Activated CD4-positive, alpha-beta T cell treated with anti-CD3 and anti-CD28 coated beads, Interleukin-2, amount 50 U/mL, for 16 hours (primary cell): ENCODE measurements around the gene MYO16.
A peak's percentile ranks its signal among the peaks of the same experiment; 100 is the strongest.
"Not testable (repeated sequence)": the region's sequence is repeated elsewhere in the genome, so short reads cannot be mapped to it uniquely, and the experiment has no call there.

Source experiments
- DNase-seq: peaks from one replicate; pipeline ENCODE4 v3.0.0-alpha.2; 2020

The MYO16 gene

GRCh38 chr13:109092186-109092585, 462.8 kb downstream of the MYO16 start:
- not testable (repeated sequence) for DNase-seq

GRCh38 chr13:109093998-109094397, 464.6 kb downstream of the MYO16 start:
- no peak for DNase-seq

- DNase-seq = no peak
Measured at GRCh38 chr13:109095126-109095525, 465.7 kb downstream of the MYO16 start.

DNA sequence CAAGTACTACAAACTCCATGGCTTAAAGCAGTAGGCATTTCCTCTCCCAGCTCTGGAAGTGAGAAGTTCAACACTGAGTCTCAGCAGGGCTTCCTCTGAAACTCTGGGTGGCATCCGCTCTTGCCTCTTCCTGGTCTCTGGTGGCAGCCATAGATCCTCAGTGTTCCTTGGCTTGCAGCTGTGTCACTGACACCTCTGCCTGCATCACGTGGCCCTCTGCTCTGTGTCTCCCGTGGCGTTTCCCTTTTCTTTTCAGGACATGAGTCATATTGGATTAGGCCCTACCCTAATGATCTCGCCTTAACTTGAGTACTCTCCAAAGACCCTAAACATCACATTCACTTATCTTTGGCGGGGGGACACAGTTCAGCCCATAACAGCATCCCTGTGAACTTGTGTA, 466.7 kb downstream of the MYO16 start:
- DNase-seq = no peak

- no peak for DNase-seq
Measured at GRCh38 chr13:109100705-109101304, 471.4 kb downstream of the MYO16 start.

DNA sequence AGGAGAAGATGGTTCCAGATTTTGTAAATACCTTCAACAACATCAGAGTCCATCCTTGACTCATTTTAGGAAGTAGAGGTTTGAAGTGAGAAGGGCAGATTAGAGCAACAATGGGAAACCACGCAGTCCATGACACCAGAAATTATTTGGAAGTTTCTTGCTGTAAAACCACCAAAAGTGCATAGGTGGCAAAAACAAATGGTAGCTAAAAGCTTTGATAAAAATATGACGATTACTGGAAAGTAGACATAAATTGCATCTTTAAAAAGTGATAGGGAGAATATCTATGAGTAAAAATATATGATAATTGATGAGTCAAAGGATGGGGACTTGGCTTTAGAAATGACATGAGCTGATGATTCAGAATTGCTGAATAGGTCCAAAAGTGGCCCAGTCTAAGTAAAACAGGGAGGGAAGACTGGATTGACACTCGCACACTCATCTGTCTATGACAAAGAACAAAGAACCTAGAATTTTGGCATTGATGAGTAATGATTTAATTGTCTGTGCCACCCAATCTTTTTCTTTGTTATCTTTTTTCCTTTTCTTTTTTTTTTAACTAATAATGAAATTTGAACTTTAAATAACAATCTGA, 472.2 kb downstream of the MYO16 start:
- peak; percentile 28 for DNase-seq

DNA sequence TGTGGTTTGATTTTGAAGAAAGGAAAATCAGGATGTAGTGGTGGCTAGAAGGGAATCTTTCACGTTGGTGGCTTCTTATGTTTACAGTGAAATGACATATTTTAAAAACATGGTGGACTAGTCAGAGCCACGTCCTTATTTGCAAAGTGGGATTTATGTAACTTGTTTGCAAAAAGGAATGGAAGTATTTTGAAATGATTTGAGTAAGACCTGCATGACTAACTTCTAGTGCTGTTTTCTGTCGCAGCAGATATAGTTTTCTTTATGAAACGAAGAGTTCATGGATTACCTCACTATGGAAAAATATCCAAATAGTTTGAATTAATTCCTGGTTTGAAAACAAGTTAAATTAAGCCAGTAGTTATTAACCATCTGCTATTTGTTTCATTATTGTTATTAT, 476.5 kb downstream of the MYO16 start:
- DNase-seq = no peak

DNA sequence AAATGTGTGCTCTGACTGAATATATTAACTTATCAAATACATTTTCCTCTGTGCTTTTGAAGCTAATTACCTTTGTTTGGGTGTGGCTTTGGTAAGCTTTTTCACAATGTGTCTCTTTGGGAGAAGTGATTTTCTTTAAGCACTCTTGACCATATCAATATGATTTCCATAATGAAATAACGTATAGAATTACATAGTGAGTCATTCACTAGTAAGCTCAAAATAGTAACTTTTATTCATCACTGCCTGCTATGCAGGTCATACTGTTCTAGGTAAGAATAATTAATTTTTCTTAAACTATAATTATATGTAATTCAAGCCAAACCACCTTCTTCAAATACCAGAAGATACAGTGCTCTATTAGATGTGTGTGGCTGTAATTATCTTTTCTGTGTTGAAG, 480.7 kb downstream of the MYO16 start:
- DNase-seq = no peak

GRCh38 chr13:109111141-109111540, 481.7 kb downstream of the MYO16 start:
- no peak for DNase-seq

GRCh38 chr13:109113427-109113826, 484.0 kb downstream of the MYO16 start:
- DNase-seq = peak; percentile 26

GRCh38 chr13:109114162-109114561, 484.8 kb downstream of the MYO16 start:
- DNase-seq = no peak

GRCh38 chr13:109114991-109115390, 485.6 kb downstream of the MYO16 start:
- no peak for DNase-seq

DNA sequence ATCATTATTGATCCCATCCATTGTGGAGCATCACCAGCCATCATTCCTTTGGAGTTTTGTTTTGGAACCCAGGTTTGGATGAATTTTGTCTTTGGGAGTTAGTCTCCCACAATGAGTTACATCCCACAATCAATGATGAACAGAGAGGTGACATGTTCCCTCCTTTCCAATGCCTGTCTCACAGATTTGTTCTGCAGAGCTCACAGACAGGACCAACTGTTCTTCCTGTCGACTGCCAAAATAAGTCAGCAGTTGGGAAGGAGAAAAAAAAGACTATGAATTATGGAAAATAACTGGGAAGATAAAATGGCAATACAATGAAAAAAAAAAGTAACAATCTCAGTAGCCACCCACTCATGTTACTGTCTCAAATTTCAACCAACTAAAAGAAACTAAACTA, 489.1 kb downstream of the MYO16 start:
- no peak for DNase-seq

GRCh38 chr13:109119896-109120295, 490.5 kb downstream of the MYO16 start:
- no peak for DNase-seq

- DNase-seq = no peak
Measured at GRCh38 chr13:109121826-109122225, 492.4 kb downstream of the MYO16 start.

DNA sequence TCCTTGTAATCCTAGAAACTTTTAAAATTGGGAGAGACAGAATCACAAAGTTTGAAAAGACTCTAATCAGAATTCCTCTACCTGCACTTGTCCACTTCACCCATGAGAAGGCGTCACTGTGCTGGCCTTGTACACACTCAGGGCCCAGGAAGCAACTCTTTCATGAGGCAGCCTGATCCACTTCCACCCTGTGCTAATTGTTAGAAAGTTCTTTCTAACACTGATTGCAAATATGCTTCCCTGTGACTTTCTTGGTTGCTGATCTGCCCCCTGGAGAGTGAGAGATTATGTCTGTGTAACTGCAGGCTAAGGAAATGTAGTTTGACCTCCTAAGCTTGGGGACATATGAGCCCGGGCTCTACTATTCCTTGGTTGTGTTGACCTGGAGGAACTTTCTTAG, 494.6 kb downstream of the MYO16 start:
- DNase-seq = no peak

DNA sequence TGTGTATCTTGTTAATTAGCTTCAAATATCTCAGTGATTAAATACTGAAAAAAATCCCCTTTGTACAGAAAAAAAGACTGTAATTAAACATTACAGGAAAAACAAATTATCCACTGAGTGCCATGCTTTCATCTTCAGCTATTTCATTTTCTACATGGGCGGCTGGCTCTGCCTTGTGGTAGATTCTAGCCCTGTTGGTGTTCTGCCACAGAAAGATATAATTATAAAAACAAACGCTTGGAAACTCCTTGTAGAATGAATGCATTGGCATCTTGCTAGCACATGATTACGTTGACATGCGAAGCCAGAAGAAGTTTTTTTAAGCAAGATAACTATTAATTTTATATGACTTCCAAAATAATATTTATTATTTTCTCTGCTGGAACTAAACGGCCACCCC, 496.8 kb downstream of the MYO16 start:
- DNase-seq = no peak

GRCh38 chr13:109126891-109127641, 497.7 kb downstream of the MYO16 start:
- DNase-seq = no peak

DNA sequence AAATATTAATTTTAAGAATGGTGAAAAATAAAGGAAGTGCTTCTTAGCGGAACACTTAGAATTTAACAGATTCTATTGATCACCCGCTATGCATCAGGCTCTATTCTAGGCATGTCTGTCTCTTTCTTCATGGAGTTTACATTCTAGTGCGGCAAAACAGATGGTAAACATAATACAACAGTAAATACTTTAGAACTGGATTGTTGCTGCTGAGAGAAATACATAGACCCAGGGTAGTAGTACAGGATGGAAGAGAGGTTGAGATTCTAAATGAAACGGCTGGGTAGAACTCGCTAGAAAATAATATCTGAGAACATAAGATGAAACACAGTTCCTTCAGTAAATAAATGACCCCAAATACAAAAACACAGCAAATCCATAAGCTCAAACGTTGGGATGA, 498.7 kb downstream of the MYO16 start:
- DNase-seq = no peak

- DNase-seq = no peak
Measured at GRCh38 chr13:109130093-109130835, 500.9 kb downstream of the MYO16 start.

DNA sequence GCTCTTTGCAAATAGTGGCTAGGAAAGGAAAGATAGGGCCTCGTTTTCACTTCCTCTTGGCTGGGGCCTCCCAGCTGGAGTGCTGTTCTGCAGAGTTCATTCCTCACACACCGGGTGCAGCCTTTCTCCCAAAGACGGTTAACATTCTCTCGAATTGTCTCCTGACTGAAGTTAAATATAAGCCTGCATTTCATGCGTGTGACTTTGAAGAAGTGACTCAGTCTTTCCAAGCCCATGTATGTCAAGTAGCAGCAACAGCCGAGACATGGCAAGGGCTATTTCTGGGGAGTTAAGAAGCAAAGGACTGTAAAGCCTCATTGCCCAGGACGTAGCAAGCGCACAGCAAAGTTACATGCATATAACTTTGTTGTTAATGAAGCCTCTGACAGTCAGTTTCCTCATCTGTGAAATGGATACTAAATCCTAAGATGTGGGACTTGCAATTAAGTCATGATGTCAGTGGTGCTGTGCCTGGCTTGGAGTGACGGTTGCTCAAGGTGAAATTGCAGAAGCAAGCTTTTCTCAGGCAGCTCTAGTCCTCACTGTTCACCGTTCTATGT, 502.4 kb downstream of the MYO16 start:
- DNase-seq = no peak

GRCh38 chr13:109135018-109135417, 505.6 kb downstream of the MYO16 start:
- DNase-seq = no peak

GRCh38 chr13:109136873-109137272, 507.5 kb downstream of the MYO16 start:
- no peak for DNase-seq
